Endodermal cell (in vitro differentiated cells): ENCODE results near the gene TEX48. TPM values are rescaled to one million over a fixed set of nuclear protein-coding genes. Genes with fewer than 3 reads are reported as not detected.

Experiments used
- DNase-seq: peaks from one replicate; pipeline ENCODE4 v3.0.0-alpha.2; 2017
- H3K27ac ChIP-seq: 2 replicates; pipeline ENCODE4 v1.5.1; 2013; ENCODE audit warnings: mild to moderate bottlenecking, low read depth, low read length, moderate library complexity
- H3K27me3 ChIP-seq: 2 replicates; pipeline ENCODE4 v1.6.1; 2013; ENCODE audit warnings: mild to moderate bottlenecking, low read length, moderate library complexity; ENCODE audit not compliant: insufficient read depth, control insufficient read depth, poor library complexity, severe bottlenecking
- H3K36me3 ChIP-seq: 2 replicates; pipeline ENCODE4 v1.7.0; 2013; ENCODE audit warnings: mild to moderate bottlenecking, low read length, moderate library complexity; ENCODE audit not compliant: control insufficient read depth, insufficient read depth
- H3K4me1 ChIP-seq: one replicate; pipeline ENCODE4 v1.7.0; 2013; ENCODE audit warnings: low read length; ENCODE audit not compliant: control insufficient read depth, insufficient read depth
- H3K4me3 ChIP-seq: 2 replicates; pipeline ENCODE4 v1.5.1; 2013; ENCODE audit warnings: mild to moderate bottlenecking, low read length, moderate library complexity
- H3K9ac ChIP-seq: 2 replicates; pipeline ENCODE4 v1.6.1; 2013; ENCODE audit warnings: mild to moderate bottlenecking, low read length, moderate library complexity; ENCODE audit not compliant: poor library complexity, severe bottlenecking; ENCODE audit errors: extremely low read depth
- H3K9me3 ChIP-seq: 2 replicates; pipeline ENCODE4 v1.6.1; 2013; ENCODE audit warnings: mild to moderate bottlenecking, low read length, moderate library complexity; ENCODE audit not compliant: control insufficient read depth
- H3K27ac Mint-ChIP-seq: 2 replicates; pipeline ENCODE4 v1.8.0; 2020; ENCODE audit warnings: mixed read lengths
- H3K27me3 Mint-ChIP-seq: 2 replicates; pipeline ENCODE4 v1.8.0; 2021; ENCODE audit warnings: mild to moderate bottlenecking, mixed read lengths; ENCODE audit not compliant: insufficient read depth
- H3K36me3 Mint-ChIP-seq: 2 replicates; pipeline ENCODE4 v1.8.0; 2020; ENCODE audit warnings: low read depth, mixed read lengths
- H3K4me1 Mint-ChIP-seq: 2 replicates; pipeline ENCODE4 v1.8.0; 2020; ENCODE audit warnings: mixed read lengths
- H3K4me3 Mint-ChIP-seq: 2 replicates; pipeline ENCODE4 v1.8.0; 2020; ENCODE audit warnings: mild to moderate bottlenecking, moderate library complexity, mixed read lengths
- H3K9me3 Mint-ChIP-seq: 2 replicates; pipeline ENCODE4 v1.8.0; 2020; ENCODE audit warnings: mild to moderate bottlenecking, mixed read lengths
- CTCF ChIP-seq: fragments of 200-600 bp; sonication (generic); conservative IDR thresholded peaks from 2 replicates; pipeline ENCODE4 v1.5.0; 2021; ENCODE audit warnings: antibody characterized with exemption, mild to moderate bottlenecking
- WGBS, 2 experiments: methylation state at CpG; one replicate each; pipeline versions ENCODE4 v1.1.5 to v1.1.7; 2013; ENCODE audit warnings: missing lambda C conversion rate in 2 of 2, mixed read lengths in 1 of 2; ENCODE audit not compliant: insufficient coverage in 1 of 2, insufficient read length in 1 of 2; 5-methylcytosine and 5-hydroxymethylcytosine counted together
- total RNA-seq, 2 donors: library from RNA; stranded (reverse); fragmentation: NEBNext Ultra II Directional in 1 of 2; extraction: Animal tissue kit (Norgen Biotek cat#: 25700) in 1 of 2; gene quantifications; 2 replicates in 1 of 2; 3 replicates in 1 of 2; pipeline ENCODE4 v1.2.1, GENCODE V29; 2021

Gene TEX48
- total RNA-seq, 2 donors from 2014 or later = not detected

GRCh38 chr9:114655689-114656088 lies 26.3 kb downstream of the TEX48 start:
- Mint-ChIP-seq H3K36me3 (no peaks in the 10 kb centered on the region), H3K4me3 (no peak overlapping the region), H3K4me1 (no peaks in the 10 kb centered on the region), H3K27me3 (peaks cover 5% of the 10 kb centered on the region), H3K9me3 (no peaks in the 10 kb centered on the region), H3K27ac (no peak overlapping the region)
- Histone ChIP-seq H3K9ac (no peak overlapping the region), H3K4me1 (no peaks in the 10 kb centered on the region), H3K4me3 (no peak overlapping the region), H3K27me3 (no peaks in the 10 kb centered on the region), H3K9me3 (no peaks in the 10 kb centered on the region), H3K36me3 (no peaks in the 10 kb centered on the region), H3K27ac (no peak overlapping the region)
- no peak for TF ChIP-seq CTCF
- whole genome bisulfite sequencing, 2 experiments = 90 to 92% methylated on average over 6 to 8 of the region's 8 CpGs
- DNase-seq = no peak

- peak; percentile 93 for DNase-seq
- H3K9me3 Mint-ChIP-seq = no peaks in the 10 kb centered on the region
- H3K9me3 ChIP-seq = no peaks in the 10 kb centered on the region
- no peaks in the 10 kb centered on the region for H3K36me3 Mint-ChIP-seq
- H3K4me3 Mint-ChIP-seq = no peak overlapping the region
- no peaks in the 10 kb centered on the region for H3K36me3 ChIP-seq
- no peaks in the 10 kb centered on the region for H3K27me3 ChIP-seq
- H3K27me3 Mint-ChIP-seq = no peaks in the 10 kb centered on the region
- no peak overlapping the region for H3K4me3 ChIP-seq
- no peak overlapping the region for H3K27ac Mint-ChIP-seq
- H3K9ac ChIP-seq = no peak overlapping the region
- H3K4me1 Mint-ChIP-seq = no peaks in the 10 kb centered on the region
- 8 to 41% methylated on average over 3 to 6 of the region's 6 CpGs for WGBS, 2 experiments
- H3K27ac ChIP-seq = no peak overlapping the region
- TF ChIP-seq CTCF = peak; percentile 94
- H3K4me1 ChIP-seq = no peaks in the 10 kb centered on the region
Measured at GRCh38 chr9:114653556-114654159, 28.3 kb downstream of the TEX48 start.

- no peaks in the 10 kb centered on the region for H3K9me3 Mint-ChIP-seq
- TF ChIP-seq CTCF = no peak
- no peaks in the 10 kb centered on the region for H3K36me3 Mint-ChIP-seq
- Histone ChIP-seq H3K9me3 (no peaks in the 10 kb centered on the region), H3K27me3 (no peaks in the 10 kb centered on the region), H3K4me3 (no peak overlapping the region), H3K9ac (no peak overlapping the region), H3K36me3 (no peaks in the 10 kb centered on the region), H3K27ac (no peak overlapping the region), H3K4me1 (no peaks in the 10 kb centered on the region)
- no peak overlapping the region for H3K4me3 Mint-ChIP-seq
- WGBS, 2 experiments = 94 to 95% methylated on average over 2 of the region's 2 CpGs
- no peak overlapping the region for H3K27ac Mint-ChIP-seq
- no peaks in the 10 kb centered on the region for H3K4me1 Mint-ChIP-seq
- H3K27me3 Mint-ChIP-seq = no peaks in the 10 kb centered on the region
- DNase-seq = no peak
Measured at GRCh38 chr9:114652776-114653555, 29.0 kb downstream of the TEX48 start.
